ENCODE data around the gene DEFB124.

DEFB124 gene

DNA sequence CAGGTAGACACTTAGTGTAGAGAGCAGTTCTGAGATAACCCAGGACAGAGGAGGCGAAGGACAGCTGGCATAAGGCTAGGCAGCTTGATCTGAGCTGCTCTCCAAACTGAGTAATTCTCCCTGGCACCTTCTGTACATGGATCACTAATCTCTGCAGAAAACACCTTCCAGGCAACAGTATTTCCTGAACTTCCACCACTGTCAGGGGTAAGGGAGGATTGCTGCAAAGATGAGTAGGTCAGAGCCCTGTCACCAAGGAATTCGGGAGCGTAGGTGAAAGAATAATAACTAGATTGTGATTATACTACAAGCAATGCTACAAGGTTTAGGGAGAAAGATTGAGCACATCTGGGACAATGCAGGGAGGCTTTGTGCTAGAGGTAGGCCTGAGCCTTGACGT is 41.2 kb upstream of the DEFB124 start:
- TF ChIP-seq, protein P1, sequence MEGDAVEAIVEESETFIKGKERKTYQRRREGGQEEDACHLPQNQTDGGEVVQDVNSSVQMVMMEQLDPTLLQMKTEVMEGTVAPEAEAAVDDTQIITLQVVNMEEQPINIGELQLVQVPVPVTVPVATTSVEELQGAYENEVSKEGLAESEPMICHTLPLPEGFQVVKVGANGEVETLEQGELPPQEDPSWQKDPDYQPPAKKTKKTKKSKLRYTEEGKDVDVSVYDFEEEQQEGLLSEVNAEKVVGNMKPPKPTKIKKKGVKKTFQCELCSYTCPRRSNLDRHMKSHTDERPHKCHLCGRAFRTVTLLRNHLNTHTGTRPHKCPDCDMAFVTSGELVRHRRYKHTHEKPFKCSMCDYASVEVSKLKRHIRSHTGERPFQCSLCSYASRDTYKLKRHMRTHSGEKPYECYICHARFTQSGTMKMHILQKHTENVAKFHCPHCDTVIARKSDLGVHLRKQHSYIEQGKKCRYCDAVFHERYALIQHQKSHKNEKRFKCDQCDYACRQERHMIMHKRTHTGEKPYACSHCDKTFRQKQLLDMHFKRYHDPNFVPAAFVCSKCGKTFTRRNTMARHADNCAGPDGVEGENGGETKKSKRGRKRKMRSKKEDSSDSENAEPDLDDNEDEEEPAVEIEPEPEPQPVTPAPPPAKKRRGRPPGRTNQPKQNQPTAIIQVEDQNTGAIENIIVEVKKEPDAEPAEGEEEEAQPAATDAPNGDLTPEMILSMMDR (IDR thresholded peaks at IDR 0.05; ENCODE audit: borderline replicate concordance, control extremely low read depth, extremely low read depth, insufficient read depth, missing control alignments): no peak
- no peak for DNase-seq (ENCODE audit: low spot score)
- in situ Hi-C loops (cut with MboI; ENCODE audit: low sequenced_read_pairs, unreplicated experiment): no loop called here

DNA sequence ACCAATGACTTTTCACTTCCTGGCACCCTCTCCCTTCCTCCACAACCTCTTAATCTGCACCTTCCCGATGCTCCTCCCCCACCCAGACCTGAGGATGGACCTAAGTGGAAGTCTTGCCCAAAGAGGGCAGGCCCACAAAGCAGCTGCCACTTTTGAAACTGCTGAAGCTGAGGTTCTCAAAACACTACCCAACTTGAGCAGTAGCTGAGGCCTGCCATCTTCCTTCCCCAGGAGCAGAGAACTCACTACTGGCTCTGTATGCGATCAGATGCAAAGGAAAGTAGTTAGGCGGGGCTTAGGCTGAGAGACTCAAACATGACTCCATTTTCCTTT is 40.8 kb upstream of the DEFB124 start:
- in situ Hi-C loops (cut with MboI; ENCODE audit: low sequenced_read_pairs, unreplicated experiment): no loop called here
- DNase-seq (ENCODE audit: low spot score): no peak
- TF ChIP-seq, protein P1 (IDR thresholded peaks at IDR 0.05; ENCODE audit: borderline replicate concordance, control extremely low read depth, extremely low read depth, insufficient read depth, missing control alignments): no peak

DNA sequence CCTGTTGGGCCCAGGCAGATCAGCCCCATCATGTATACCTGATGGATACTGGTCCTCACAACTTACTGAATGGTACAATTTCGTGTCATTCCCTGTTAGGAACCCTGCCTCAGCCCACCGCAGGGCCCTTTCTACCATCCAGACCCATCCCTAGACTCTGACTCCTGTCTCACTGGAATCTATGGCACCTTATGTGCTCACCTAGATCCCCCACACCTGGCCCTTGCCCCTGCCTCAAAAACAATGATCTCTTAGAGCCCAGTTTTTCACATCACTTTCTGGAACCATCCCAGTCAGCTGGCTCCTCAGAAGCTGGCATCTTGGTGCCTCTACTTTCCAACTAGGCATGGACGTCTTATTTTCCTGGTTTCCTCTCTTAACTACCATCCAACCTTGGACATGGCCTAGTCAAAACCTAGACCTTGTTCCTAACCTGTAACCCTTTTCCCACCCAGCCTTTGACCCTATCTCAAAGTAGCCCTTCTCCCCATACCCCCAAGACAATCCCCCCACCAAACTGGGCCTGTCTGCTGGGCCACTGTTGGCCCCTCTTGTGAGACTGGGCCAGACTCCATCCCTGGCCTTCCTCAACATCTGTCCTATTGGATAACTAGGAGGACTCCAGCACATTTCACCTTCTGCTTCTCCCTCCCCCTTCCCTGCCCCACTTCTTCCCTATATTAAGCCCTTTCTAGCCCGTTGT is 40.3 kb upstream of the DEFB124 start:
- TF ChIP-seq, protein P1 (IDR thresholded peaks at IDR 0.05; ENCODE audit: borderline replicate concordance, control extremely low read depth, extremely low read depth, insufficient read depth, missing control alignments): no peak
- no peak for DNase-seq (ENCODE audit: low spot score)
- in situ Hi-C loops (cut with MboI; ENCODE audit: low sequenced_read_pairs, unreplicated experiment): no loop called here

DNA sequence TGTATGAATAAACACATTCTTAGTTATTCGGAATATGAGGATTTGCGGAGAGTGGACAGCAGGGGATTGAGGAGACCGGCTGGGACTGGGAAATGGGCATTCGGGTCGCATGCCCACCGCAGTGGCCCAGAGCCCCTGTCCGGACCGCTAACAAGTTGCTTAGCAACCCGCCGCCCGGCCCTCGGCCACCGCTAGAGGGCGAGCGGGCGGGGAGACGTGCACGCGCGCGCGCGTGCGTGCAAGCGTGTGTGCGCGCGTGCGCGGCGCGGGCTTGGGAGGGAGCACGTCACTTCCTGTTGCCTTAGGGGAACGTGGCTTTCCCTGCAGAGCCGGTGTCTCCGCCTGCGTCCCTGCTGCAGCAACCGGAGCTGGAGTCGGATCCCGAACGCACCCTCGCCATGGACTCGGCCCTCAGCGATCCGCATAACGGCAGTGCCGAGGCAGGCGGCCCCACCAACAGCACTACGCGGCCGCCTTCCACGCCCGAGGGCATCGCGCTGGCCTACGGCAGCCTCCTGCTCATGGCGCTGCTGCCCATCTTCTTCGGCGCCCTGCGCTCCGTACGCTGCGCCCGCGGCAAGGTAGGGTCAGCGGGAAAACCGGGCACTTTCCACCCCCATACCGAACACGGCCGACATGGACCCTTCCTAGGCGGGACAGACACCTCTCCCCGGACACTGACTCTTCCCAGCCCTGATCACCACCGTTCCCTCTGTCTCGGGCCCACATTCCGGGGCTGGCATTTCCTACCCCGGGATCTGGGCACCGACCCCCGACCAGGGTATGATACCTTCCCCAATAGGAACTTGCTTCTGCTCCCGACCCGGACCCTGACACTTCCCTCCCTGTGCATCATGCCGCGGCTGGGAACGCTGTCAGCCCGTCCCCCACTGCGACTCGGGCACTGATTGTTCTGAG is 39.5 kb upstream of the DEFB124 start, which contains the start of gene HM13:
HM13 (plus strand) TSS at position 289 of the 918 bp plus-strand sequence; CDS start at position 399, 110 bp downstream.
- TF ChIP-seq, protein P1 (IDR thresholded peaks at IDR 0.05; ENCODE audit: borderline replicate concordance, control extremely low read depth, extremely low read depth, insufficient read depth, missing control alignments): peak; percentile 97
- in situ Hi-C loops (cut with MboI; ENCODE audit: low sequenced_read_pairs, unreplicated experiment): no loop called here
- DNase-seq (ENCODE audit: low spot score): peak; percentile 97

DNA sequence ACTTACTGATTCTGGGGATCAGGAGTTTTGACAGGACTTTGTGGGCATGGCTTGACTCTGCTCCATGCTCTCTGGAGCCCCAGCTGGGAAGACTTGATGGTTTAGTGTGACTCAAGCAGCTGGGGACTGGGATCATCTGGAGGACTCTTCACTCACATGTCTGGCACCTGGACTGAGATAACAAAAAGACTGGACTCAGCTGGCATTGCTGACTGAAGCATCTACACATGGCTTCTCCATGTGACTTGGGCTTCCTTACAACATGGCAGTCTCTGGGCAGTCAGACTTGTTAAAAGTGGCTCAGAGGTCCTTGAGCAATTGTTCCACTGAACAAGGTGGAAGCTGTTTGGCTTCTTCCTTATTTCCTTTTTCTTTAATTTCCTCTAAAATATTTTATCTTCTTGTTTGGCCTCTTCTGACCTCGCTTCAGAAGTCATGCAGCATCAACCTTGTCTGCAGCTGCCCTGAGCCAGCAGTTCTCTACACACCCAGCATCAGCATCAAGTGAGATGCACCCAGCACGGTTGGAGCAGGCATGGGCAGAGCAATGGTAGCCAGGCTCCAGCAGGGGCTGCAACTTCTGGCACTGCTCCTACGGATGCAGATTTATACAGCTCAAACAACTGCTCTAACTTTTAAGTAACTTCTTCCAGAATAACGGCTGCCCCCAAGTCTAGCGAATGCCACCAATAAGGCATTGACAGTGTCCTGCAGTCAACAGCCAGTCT is 33.8 kb upstream of the DEFB124 start:
- no peak for DNase-seq (ENCODE audit: low spot score)
- in situ Hi-C loops (cut with MboI; ENCODE audit: low sequenced_read_pairs, unreplicated experiment): loop anchor here (10.0 kb wide), 1 partner anchor 54 kb away; no protein-coding TSS in a partner anchor
- TF ChIP-seq, protein P1 (IDR thresholded peaks at IDR 0.05; ENCODE audit: borderline replicate concordance, control extremely low read depth, extremely low read depth, insufficient read depth, missing control alignments): no peak

- in situ Hi-C loops (cut with MboI; ENCODE audit: low sequenced_read_pairs, unreplicated experiment): loop anchor here (10.0 kb wide), 1 partner anchor 51 kb away; no protein-coding TSS in a partner anchor
- DNase-seq (ENCODE audit: low spot score): no peak
- TF ChIP-seq, protein P1 (IDR thresholded peaks at IDR 0.05; ENCODE audit: borderline replicate concordance, control extremely low read depth, extremely low read depth, insufficient read depth, missing control alignments): no peak
Observed at GRCh38 chr20:31505903-31506302, 31.0 kb upstream of the DEFB124 start.

All from GM13976 (cell line).